Progenitor cell of endocrine pancreas (in vitro differentiated cells): ENCODE results near the gene TCF3. TPM values are rescaled to one million over a fixed set of nuclear protein-coding genes. Genes with fewer than 3 reads are reported as not detected.

Experiments
- DNase-seq: peaks from one replicate; pipeline ENCODE4 v3.0.0; 2021; ENCODE audit warnings: low spot score; ENCODE audit not compliant: unreplicated experiment
- H3K27ac Mint-ChIP-seq: 2 replicates; pipeline ENCODE4 v1.8.0; 2021; ENCODE audit warnings: mild to moderate bottlenecking, moderate library complexity, mixed read lengths
- H3K27me3 Mint-ChIP-seq: 2 replicates; pipeline ENCODE4 v1.8.0; 2021; ENCODE audit warnings: mixed read lengths
- H3K36me3 Mint-ChIP-seq: 2 replicates; pipeline ENCODE4 v1.8.0; 2022; ENCODE audit warnings: mixed read lengths; ENCODE audit not compliant: insufficient read depth
- H3K4me1 Mint-ChIP-seq: 2 replicates; pipeline ENCODE4 v1.8.0; 2021; ENCODE audit warnings: low read depth, mixed read lengths
- H3K4me3 Mint-ChIP-seq: 2 replicates; pipeline ENCODE4 v1.8.0; 2021; ENCODE audit warnings: low read depth, mild to moderate bottlenecking, moderate library complexity, mixed read lengths
- H3K9me3 Mint-ChIP-seq: 2 replicates; pipeline ENCODE4 v1.8.0; 2021; ENCODE audit warnings: low read depth, mixed read lengths
- total RNA-seq: library from RNA; stranded (reverse); gene quantifications from 2 replicates; pipeline ENCODE4 v1.2.1, GENCODE V29; 2021
- TF ChIP-seq, protein P1 (sequence below): fragments of 200-600 bp; sonication (generic); IDR thresholded peaks from one replicate; pipeline ENCODE4 v1.5.0; 2021; ENCODE audit warnings: antibody characterized with exemption, mild to moderate bottlenecking; ENCODE audit not compliant: unreplicated experiment

The TCF3 gene
- total RNA-seq, 1 donor from 2014 or later = 318 TPM

DNA sequence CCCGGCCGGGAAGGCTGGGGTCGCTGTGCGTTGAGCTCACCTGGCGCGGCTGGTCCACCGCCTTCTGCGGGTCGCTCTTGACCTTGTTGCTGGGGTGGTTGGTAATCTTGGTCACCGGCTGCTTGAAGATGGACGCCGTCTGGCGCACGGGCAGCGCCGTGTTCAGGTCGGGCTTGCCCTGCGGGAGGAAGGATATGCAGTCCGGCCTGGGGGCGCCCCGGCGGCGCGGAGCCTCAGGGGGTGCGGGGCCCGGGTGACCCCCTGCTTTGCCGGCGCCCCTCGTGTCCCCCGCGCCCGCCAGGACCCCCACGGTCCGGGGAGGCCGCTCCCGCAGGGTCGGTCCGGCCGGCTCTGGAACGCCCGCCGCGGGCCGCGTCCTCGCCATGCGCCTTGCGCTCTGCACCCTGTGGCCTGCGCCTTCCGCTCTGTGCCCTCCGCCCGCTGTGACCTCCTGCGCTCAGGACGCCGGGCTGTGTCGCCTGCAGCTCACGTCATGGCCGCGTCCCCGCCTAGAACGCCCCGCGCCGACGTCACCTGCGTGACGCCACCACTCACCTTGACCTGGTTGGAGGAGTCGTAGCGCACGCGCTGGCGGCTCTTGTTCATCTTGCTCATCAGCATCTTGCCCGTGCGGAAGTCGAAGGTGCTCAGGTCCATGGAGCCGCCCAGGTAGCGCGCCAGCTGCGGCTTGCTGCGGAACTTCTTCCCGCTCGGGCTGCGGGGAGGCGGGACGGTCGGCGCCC is 67.7 kb downstream of the TCF3 start:
- TF ChIP-seq, protein P1, sequence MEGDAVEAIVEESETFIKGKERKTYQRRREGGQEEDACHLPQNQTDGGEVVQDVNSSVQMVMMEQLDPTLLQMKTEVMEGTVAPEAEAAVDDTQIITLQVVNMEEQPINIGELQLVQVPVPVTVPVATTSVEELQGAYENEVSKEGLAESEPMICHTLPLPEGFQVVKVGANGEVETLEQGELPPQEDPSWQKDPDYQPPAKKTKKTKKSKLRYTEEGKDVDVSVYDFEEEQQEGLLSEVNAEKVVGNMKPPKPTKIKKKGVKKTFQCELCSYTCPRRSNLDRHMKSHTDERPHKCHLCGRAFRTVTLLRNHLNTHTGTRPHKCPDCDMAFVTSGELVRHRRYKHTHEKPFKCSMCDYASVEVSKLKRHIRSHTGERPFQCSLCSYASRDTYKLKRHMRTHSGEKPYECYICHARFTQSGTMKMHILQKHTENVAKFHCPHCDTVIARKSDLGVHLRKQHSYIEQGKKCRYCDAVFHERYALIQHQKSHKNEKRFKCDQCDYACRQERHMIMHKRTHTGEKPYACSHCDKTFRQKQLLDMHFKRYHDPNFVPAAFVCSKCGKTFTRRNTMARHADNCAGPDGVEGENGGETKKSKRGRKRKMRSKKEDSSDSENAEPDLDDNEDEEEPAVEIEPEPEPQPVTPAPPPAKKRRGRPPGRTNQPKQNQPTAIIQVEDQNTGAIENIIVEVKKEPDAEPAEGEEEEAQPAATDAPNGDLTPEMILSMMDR = no peak
- H3K36me3 Mint-ChIP-seq = peaks cover 29% of the 10 kb centered on the region
- no peaks in the 10 kb centered on the region for H3K9me3 Mint-ChIP-seq
- H3K4me1 Mint-ChIP-seq = peaks cover 2% of the 10 kb centered on the region
- peak overlapping the region; percentile 33 for H3K27ac Mint-ChIP-seq
- no peaks in the 10 kb centered on the region for H3K27me3 Mint-ChIP-seq
- no peak for DNase-seq
- H3K4me3 Mint-ChIP-seq = no peak overlapping the region

GRCh38 chr19:1582201-1582600 is 70.2 kb downstream of the TCF3 start:
- no peak overlapping the region for H3K4me3 Mint-ChIP-seq
- H3K27me3 Mint-ChIP-seq = no peaks in the 10 kb centered on the region
- peaks cover 27% of the 10 kb centered on the region for H3K36me3 Mint-ChIP-seq
- H3K27ac Mint-ChIP-seq = no peak overlapping the region
- peaks cover under 1% of the 10 kb centered on the region for H3K4me1 Mint-ChIP-seq
- DNase-seq = no peak
- TF ChIP-seq, protein P1 = no peak
- H3K9me3 Mint-ChIP-seq = no peaks in the 10 kb centered on the region

GRCh38 chr19:1580957-1581356 is 71.5 kb downstream of the TCF3 start:
- H3K27ac Mint-ChIP-seq = no peak overlapping the region
- H3K36me3 Mint-ChIP-seq = peaks cover 24% of the 10 kb centered on the region
- H3K9me3 Mint-ChIP-seq = no peaks in the 10 kb centered on the region
- H3K27me3 Mint-ChIP-seq = no peaks in the 10 kb centered on the region
- TF ChIP-seq, protein P1 = no peak
- no peak overlapping the region for H3K4me3 Mint-ChIP-seq
- H3K4me1 Mint-ChIP-seq = no peaks in the 10 kb centered on the region
- DNase-seq = no peak

DNA sequence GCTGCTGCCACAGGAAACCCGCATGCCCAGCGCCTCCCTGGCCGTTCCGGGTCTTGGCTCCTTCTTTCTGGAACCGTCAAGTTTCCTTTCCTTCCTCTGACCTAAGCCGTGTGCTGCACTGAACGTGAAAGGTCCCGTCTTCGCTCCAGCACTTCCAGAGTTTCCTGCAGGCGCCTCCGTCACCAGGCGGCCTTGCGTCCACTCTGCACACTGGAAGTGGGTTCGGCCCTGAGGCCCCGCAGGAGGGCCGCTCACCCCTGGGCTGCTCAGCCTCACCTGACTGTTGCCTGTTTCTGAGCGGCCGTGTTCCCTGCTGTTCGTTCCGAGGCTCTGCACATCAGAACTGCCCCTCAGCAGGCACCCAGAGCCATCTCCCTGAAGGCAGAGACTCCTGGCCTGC is 72.0 kb downstream of the TCF3 start:
- no peaks in the 10 kb centered on the region for H3K9me3 Mint-ChIP-seq
- no peak overlapping the region for H3K4me3 Mint-ChIP-seq
- TF ChIP-seq, protein P1 = no peak
- H3K36me3 Mint-ChIP-seq = peaks cover 19% of the 10 kb centered on the region
- no peak for DNase-seq
- H3K27ac Mint-ChIP-seq = no peak overlapping the region
- no peaks in the 10 kb centered on the region for H3K4me1 Mint-ChIP-seq
- H3K27me3 Mint-ChIP-seq = no peaks in the 10 kb centered on the region

DNA sequence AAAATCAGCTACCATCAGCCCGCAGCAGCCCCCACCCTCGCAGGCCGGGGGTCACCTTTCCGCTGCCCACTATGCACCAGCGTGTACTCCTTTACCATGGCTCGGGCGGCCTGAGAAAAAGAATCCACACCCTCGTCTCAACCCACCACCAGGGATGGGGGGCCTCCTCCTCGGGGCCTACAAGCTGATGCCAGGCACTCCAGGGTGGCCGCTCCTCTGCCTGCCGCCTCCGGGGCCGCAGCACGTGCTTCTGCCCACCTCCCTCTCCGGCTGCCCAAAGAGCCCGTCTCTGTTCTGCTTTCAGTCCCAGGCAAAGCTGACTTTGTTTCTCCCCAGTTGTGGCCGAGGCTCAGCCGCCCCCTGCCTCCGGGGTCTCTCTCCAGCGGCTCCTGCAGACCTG is 73.2 kb downstream of the TCF3 start:
- Mint-ChIP-seq H3K4me1 (no peaks in the 10 kb centered on the region), H3K4me3 (no peak overlapping the region), H3K36me3 (peaks cover 13% of the 10 kb centered on the region), H3K27me3 (no peaks in the 10 kb centered on the region), H3K9me3 (no peaks in the 10 kb centered on the region), H3K27ac (no peak overlapping the region)
- TF ChIP-seq, protein P1 = no peak
- no peak for DNase-seq
